ENCODE results near the gene SUPT4H1. TPM values are rescaled to one million over a fixed set of nuclear protein-coding genes. Genes with fewer than 3 reads are reported as not detected.

SUPT4H1 gene
- 101 to 168 TPM (median 147 TPM) in 5 replicates for total RNA-seq (2022; extraction: Qiagen RNA extraction; ENCODE audit: low read depth)

GRCh38 chr17:58351831-58352595 is at the start of gene SUPT4H1:
Gene SUPT4H1 (minus strand): TSS chr17:58352201. CDS start chr17:58352135, 66 bp downstream.

GRCh38 chr17:58328195-58329034 is 23.6 kb downstream of the SUPT4H1 start, which contains the start of gene TSPOAP1:
Gene TSPOAP1 (minus strand): TSS chr17:58328795. CDS start chr17:58327920, 875 bp downstream.

Other genes with a start within 250 kb of the SUPT4H1 start
- gene OR4D1, start 203.8 kb downstream of the SUPT4H1 start, total RNA-seq (2022; extraction: Qiagen RNA extraction; ENCODE audit: low read depth), result 0.03 TPM in 1 of 5 replicates, not detected in the others
- gene OR4D2, start 185.2 kb downstream of the SUPT4H1 start, total RNA-seq (2022; extraction: Qiagen RNA extraction; ENCODE audit: low read depth), result not detected in 5 replicates
- gene EPX, start 159.5 kb downstream of the SUPT4H1 start, total RNA-seq (2022; extraction: Qiagen RNA extraction; ENCODE audit: low read depth), result not detected in 5 replicates
- gene MKS1, start 132.9 kb downstream of the SUPT4H1 start, total RNA-seq (2022; extraction: Qiagen RNA extraction; ENCODE audit: low read depth), result 8.5 to 11.2 TPM (median 10.6 TPM) in 5 replicates
- not detected in 5 replicates for gene LPO, start 113.6 kb downstream of the SUPT4H1 start, total RNA-seq (2022; extraction: Qiagen RNA extraction; ENCODE audit: low read depth)
- not detected in 5 replicates for gene MPO, start 71.3 kb downstream of the SUPT4H1 start, total RNA-seq (2022; extraction: Qiagen RNA extraction; ENCODE audit: low read depth)
- not detected in 5 replicates for gene TSPOAP1, start 23.4 kb downstream of the SUPT4H1 start, total RNA-seq (2022; extraction: Qiagen RNA extraction; ENCODE audit: low read depth)
- gene RNF43, start 65.3 kb upstream of the SUPT4H1 start, total RNA-seq (2022; extraction: Qiagen RNA extraction; ENCODE audit: low read depth), result 0.10 to 0.47 TPM (median 0.32 TPM) in 5 replicates
- gene HSF5, start 136.2 kb upstream of the SUPT4H1 start, total RNA-seq (2022; extraction: Qiagen RNA extraction; ENCODE audit: low read depth), result not detected in 5 replicates
- gene MTMR4, start 162.4 kb upstream of the SUPT4H1 start, total RNA-seq (2022; extraction: Qiagen RNA extraction; ENCODE audit: low read depth), result 5.8 to 8.9 TPM (median 8.7 TPM) in 5 replicates

Measured in A549 treated with RU486 at 1 μM for 4 hours (cell line).